HG02885 (cell line): ENCODE data around the gene SLC66A3.

Source experiments
- ATAC-seq: cut with Tn5 transposase; IDR thresholded peaks from one replicate; pipeline ENCODE4 v1.9.1; 2021; ENCODE audit warnings: mild to moderate bottlenecking; ENCODE audit not compliant: unreplicated experiment, poor library complexity

SLC66A3 gene

DNA sequence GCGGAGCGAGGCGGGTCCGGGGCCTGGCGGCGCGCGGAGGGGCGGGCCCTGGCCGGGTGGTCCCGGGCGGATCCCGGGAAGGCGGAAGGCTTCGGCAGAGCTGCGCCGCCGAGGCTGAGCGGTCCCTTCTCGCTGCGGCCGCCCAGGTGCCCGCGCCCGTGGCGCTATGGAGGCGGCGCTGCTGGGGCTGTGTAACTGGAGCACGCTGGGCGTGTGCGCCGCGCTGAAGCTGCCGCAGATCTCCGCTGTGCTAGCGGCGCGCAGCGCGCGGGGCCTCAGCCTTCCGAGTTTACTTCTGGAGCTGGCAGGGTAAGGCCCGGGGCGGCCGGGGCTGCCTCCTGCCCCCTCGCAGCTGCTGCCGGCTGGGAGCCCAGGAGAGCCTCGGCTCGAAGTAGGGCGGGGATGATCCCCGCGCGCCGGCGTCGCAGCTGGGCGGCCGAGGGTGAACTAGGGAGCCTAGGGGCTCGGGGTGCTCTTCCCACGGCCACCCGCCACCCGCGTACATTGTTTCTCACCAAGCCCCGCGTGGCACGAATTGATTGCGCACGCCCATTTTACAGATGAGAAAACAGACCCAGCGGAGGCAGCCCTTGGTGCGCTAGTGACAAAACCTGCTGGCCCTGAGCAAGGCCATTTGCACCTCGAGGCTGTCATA is at the start of gene SLC66A3:
TSS of gene SLC66A3 (plus strand) at position 87 of the 655 bp plus-strand sequence. CDS start at position 167, 80 bp downstream.
- peak; percentile 79 for ATAC-seq

DNA sequence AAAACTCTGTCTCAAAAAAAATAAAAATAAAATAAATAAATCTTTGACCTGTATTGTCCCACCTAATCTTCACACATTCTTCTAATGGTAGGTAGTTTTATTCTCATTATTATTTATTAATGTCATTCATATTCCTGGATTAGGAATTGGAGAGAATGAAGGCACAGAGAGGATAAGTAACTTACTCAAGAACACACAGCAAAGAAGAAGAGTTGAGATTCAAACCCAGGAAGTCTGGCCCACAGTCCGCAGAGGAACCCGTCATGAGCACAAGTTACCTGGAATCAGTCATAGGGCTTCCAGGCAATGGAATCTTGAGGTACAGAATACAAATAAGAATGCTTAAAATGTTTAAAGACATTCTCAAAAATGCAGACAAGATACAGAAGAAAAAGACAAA is 46.3 kb upstream of the SLC66A3 start:
- no peak for ATAC-seq

DNA sequence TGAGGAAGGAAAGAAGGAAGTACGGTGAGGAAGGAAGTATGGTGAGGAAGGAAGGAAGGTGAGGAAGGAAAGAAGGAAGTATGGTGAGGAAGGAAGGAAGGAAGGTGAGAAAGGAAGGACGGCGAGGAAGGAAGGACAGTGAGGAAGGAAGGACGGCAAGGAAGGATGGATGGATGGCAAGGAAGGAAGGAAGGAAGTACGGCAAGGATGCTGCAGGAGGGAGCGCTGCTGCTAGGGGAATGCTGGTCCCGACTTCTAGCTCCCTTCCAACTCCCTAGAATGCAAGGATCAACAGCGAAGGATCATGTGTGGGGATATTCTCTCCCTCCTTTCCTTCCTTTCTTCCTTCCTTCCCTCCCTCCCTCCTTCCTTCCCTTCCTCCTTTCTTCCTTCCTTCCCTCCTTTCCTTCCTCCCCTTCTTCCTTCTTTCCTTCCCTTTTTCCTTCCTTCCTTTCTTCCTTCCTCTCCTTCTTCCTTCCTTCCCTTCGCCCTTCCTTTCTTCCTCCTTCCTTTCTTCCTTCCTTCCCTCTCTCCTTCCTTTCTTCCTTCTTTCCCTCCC is 42.3 kb upstream of the SLC66A3 start:
- no peak for ATAC-seq

DNA sequence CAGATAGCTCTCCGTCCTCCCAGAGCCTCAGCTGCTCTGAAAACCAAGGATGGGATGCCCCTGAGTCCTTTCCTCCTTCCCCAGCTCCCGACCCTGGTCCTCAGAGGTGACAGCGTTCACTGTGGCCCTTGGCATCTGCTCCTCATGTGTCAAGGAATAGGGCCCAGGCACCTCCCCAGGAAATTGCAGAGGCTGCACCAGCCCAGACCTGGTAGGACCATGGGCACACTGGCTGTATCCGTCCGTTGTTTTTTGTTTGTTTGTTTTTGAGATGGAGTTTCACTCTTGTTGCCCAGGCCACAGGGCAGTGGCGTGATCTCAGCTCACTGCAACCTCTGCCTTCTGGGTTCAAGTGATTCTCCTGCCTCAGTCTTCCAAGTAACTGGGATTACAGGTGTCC is 37.5 kb upstream of the SLC66A3 start:
- ATAC-seq = no peak

DNA sequence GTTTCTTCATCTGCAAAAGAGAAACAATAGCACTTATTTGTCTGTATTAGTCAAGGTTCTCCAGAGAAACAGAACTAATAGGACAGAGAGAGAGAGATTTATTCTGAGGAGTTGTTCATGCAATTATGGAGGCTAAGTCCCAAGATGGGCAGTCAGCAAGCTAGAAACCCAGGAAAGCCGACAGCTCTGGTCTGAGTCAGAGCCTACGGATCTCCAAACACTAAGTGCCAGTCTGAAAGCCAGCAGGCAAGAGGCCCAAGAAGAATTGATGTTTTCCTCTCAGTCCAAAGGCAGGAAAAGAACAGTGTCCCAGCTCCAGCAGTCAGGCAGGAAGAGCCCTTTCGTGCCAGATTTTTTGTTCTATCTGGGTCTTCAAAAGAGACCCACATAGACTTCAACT is 36.5 kb upstream of the SLC66A3 start:
- no peak for ATAC-seq

DNA sequence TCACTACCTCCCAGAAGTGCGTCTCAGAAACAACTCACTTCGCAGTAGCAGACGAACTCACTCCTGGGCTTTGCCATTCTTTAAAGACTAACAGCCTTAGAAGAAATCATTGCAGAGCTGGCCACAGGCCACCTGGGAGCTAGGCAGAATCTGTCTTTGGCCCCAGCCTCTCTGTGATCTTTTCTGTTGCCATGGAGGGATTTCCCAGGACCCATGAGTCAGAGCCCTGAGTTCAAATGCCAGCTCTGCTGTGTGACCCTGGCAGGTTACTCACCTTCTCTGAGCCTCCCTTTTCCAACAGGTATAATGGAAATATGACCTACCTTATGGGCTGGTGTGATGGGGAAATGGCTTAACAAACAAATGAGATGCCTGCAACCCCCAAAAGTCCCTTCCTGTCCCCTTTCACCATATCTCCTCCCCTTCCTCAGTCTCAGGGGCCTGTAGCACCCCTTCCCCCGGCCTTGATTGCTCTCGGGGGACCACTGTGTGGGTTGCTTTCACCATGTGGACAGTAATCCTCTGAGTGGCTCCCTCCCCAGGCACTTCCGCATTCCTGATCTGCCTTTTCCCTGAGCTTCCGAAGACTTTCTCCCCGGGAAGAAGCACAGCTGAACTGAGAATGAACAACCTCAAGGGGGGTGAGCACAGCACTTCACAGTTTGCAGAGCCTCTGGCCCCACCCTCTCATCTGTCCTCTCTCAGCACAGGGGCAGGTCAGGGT is 34.0 kb upstream of the SLC66A3 start:
- no peak for ATAC-seq

DNA sequence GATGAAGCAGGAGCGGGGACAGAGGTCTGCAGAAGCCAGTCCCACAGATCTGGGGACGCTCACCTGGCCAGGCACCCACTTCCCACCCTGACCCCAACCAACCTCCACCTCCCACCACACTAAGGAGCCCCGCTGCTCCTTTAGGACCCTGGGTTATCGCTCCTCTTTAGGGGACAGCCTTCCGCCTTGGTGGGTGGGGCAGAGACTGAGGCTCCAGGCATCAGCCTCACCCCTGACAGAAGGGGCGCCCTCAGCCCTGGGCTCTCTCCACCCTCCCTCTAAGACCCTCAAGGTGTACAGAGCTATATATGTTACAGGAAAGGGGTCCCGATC is 33.5 kb upstream of the SLC66A3 start:
- ATAC-seq = no peak

DNA sequence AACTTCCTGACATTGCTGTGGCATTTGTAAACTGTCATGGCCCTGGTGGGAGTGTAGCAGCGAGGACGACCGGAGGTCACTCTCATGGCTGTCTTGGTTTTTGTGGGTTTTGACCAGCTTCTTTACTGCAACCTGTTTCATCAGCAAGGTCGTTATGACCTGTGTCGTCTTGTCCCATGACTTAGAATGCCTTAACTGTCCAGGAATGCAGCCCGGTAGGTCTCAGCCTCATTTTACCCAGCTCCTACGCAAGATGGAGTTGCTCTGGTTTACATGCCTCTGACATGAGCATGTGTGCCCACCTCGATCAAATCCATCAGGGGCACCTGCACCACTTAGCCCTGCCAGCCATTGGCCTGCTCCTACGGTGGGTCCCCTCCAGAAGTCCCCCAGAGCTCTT is 32.9 kb upstream of the SLC66A3 start:
- no peak for ATAC-seq

DNA sequence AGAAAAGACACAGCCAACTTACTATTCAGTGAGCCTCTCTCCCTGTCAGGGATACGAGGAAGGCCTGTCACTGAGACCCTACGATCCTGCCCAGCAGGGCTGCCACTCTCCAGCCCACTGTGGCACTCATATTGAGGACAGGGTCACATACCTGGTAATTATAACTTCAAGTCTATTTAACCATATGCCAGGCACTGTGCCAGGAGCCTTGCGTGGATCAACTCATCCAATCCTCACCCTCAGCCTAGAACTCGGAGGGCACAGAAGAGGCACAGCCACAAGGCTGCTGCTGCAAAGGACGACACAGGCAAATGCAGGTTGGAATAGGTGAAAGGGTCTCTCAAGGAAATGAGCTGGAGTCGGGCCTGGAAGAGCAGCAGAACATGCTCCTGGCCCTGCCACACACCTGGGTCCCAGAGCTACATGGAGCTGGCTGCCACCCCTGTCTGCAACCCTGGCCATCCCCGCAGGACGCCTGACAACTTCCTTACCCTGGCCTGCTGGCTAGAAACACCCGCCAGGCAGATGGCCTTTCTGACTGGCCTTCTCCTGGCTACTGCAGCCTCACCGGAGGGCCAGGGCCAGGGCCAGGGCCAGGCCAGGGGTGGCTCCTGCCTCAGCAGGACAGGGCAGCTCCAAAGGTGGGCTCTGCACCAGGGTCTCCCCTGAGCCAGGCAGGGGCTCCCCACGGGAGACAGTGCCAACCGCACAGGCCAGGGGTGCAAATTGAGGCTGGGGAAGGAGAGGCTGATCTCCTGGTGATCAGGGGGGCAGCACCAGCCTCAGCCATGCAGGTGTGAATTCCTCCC is 32.1 kb upstream of the SLC66A3 start:
- no peak for ATAC-seq

DNA sequence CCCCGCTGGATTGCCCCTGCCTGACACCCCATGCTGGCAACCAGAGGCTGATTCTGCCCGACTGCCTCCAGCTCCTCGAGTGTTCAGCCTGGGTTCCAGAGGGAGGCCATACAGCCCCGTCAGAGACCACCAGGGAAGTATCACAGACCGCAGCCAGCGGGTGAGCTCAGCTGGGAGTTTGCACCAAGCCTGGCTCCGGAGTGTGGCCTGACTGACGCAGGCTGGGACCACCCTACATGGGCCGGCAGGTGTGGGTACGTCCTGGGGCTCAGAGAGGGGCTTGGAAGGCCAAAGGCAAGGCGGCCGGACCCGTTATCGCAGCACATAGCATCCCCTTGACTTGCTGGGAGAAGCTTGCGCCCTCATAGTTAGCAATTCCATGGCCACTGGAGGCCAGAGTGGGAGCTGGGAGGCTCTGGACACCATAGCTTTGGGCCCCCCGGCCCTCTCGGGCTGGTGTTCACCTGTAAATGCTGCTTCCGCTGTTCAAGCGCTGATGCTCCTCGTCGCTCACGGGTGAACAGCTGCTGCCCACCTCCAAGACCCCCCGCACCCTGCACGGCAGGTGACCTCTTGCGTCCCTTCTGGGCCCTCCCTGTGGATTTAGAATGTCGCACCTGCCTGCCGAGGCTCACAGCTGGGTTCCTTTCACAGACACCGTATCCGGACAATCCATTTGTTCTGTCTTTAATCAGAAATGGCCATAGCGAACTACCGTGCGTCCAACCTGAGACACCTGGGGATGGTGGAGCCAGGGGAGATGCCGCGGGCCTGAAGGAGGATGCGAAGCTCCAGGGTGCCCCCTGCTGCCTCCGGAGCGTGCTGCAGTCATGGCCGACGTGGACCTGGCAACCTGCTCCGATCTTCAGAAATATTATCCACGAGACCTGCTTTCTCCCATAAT is 31.2 kb upstream of the SLC66A3 start:
- ATAC-seq = peak; percentile 72

DNA sequence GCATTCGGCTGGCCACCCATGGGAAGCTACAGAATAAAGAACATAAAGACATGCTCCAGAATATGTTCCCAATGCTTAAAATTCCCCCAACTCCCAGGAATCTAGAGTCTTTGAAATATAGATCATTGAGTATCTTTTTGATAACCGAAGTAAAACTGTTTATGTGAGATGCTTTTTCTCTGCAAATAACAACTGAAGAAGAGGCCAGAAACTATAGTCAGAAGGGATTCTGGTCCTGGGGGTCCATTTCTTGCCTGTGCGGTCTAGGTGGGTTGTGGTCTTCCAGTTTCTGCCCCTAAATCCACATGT is 30.6 kb upstream of the SLC66A3 start:
- no peak for ATAC-seq

DNA sequence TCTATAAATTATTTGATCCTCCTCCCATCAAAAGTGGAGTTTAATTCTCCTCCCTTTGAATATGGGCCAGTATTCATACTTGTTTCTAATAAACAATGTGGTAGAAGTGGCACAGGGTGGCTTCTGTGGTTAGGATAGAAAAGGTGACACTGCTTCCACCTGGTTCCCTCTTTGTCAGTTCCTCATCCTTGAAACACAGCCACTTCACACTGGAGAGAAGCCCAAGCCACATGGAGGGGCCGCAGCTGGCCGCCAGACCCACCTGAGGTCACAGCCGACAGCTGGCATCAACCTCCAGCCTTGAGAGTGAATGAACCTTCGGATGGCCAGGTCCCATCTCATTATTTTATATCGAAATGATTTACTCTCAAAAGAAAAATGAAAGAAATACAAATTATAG is 27.5 kb upstream of the SLC66A3 start:
- no peak for ATAC-seq

DNA sequence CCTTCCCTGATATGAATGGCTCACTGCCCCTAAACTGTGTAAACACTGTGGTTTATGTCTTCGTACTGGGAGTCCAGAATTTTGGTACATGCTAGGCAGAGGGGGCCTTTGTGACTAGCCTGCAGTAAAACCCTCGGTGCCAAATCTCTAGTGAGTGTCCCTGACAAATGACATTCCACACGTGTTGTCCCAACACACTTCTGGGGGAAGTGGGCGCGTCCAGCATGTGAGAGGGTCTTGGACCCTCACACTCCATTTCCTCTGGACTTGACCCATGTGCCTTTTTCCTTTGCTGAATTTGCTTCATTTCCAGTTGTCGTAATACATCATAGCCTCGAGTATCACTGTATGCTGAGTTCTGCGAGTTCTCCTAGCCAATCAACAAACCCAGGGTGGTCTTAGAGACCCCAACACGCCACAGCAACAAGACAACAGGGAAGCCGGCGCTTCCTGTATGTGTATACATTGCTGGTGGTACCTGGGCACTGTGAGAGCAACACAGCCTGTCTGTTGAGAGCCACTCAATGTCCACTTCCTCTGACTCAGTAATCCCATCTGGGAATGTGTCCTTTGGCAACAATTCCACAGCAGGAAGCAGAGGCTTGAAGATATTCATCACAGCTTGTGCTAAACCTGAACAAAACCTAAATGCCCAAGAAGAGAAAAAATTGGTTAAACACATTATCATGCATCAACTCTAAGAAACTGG is 26.9 kb upstream of the SLC66A3 start:
- ATAC-seq = no peak

DNA sequence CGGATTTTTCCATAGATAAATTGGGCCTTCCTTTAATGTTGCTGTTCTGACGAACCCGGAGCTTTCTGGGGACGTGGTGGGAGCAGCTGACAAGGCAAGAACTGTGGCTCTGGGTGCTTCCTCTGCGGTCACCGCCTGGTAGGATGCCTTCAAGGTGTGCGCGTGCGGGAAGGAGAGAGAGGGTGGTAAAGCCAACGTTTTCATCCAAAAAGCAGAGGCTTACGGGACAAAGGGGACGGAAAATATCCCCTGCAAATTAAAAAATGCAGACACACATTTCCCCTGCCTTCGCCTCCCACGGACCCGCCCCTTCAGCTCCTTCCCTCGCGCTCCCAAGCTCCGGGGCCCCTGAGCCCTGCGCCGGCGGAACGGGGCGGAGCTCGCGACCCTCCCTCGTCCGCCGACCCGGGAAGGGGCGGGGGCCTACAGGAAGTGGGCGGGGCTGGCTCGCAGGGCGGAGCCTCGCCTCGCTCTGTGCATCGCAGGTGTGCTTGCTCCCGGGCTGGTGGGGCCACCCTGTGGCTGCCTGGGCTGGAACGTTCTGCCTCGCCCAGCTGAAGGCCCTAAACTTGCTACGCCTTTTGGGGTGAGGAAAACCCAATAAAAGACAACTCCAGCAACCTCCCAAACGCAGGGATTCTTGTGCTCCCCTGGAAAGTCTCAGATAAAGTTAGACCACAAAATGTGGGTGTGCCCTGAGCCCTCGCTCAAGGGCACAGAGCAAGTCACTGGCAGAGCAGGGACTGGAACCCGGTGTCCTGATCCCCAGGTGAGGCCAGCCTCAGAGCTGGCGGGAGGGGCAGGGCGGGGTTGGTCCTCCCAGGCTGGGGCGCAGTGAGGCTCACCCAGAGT is 25.4 kb upstream of the SLC66A3 start:
- ATAC-seq = peak; percentile 84

DNA sequence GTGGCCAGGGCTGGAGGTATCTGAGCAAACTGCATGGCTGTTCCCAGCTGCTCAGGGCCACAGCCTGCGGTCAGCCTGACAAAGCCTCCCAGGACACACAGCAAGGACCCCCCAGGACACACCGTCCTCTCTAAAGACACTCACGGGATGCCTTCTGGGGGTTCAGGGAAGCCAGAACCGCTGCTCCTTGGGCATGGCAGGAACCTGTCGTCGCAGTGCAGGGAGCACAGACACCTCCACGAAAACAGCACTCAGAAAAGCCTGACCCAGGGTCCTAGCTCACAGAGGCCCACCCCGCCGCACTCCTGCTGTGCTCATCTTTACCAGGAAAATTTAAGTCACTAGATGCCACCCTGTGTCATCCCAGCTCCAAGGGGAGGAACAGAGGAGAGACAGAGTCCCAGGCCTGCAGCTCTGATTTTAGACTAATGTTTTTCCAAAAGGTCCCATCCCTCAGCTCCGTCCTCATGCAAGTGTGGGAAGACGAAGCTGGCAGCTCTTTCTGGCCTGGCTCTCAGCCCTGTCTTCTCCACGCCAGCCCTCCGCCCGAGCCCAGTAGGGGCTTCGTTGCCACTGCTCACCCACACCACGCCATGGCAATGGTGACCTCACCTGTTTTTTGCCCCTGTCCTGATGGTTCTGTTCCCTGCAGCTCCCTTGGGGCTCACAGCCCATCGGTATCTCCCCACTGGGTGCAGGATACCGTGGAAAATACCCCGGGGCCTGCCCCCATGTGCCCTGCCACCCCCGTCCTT is 23.9 kb upstream of the SLC66A3 start:
- no peak for ATAC-seq

DNA sequence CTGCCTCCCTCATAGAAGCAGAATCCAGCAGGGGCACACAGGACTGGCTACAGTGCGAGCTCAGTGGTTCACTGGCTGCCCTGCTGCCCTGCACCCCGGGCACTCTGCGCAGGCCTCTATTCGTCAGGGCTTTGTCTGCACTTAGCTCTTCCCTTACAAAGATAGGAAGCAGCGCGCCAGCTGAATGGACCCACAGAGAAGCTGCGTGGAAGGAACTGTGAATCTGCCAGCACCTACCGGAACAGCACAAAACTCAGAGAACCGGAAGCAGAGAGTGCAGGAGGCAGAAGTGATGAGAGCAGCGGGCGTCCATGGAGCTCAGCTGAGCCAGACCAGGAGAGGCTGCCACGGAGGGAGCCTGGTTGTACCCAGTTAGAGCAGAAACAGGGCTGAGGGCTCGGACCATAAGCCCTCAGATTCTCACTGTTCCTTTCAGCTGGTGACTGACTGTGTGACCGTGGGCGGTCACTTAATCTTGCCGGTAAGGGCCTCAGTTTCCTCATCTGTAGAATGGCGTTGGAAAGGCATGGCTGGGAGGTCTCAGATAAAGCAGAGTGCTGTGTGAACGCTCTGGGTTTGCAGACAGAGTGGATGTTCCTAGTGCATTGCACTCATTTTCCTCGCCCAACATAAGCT is 23.1 kb upstream of the SLC66A3 start:
- no peak for ATAC-seq

DNA sequence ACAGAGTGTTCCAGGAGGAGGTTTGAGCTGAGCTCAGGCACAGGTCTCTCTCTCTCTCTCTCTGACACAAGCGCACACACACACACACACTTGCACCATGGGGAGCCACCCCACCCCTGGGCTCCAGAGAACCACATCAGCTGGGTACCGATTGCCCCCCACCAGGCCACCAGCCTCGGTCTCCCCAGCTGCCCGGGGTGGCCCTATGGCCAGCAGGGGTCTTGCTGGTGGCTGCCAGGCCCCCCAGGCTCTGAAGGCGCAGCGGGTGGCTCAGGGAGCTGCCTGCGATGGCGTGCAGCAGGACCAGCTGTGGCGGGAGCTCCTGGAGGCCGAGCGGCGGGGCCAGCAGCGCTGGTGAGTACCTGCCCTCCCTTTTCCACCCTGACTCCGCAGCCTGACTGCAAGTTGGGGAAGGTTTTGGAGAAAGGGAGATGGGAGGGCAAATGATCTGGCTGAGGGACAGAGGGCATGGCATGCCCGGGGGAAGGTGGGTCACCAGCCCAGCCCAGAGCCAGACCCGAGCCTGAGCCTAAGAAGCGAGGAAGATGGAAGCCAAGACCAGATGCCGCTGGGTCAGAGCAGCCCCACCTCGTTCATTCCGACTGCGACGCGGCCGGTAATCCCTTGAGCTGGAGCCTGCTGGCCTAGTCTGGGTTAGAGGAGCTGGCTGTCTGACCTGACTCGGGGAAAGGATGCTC is 21.9 kb upstream of the SLC66A3 start:
- no peak for ATAC-seq
